Cardiac muscle cell (in vitro differentiated cells and primary cell): ENCODE data around the gene RASSF5. TPM values are rescaled to one million over a fixed set of nuclear protein-coding genes. Genes with fewer than 3 reads are reported as not detected.

Source experiments
- DNase-seq, 2 donors: peaks; one replicate each; pipeline versions ENCODE4 v3.0.0 to v3.0.0-alpha.2; 2010 to 2017; ENCODE audit warnings: low read depth in 1 of 2, low spot score in 1 of 2
- H3K27ac ChIP-seq: fragments of 200-600 bp; sonication (generic); 2 replicates; pipeline ENCODE4 v1.5.1; 2016
- H3K27me3 ChIP-seq: fragments of 200-600 bp; sonication (generic); 2 replicates; pipeline ENCODE4 v1.6.0; 2016; ENCODE audit warnings: control low read depth
- H3K36me3 ChIP-seq: fragments of 200-600 bp; sonication (generic); 2 replicates; pipeline ENCODE4 v1.5.1; 2016; ENCODE audit warnings: control low read depth
- H3K4me1 ChIP-seq: fragments of 200-600 bp; sonication (generic); 2 replicates; pipeline ENCODE4 v1.8.1; 2017; ENCODE audit warnings: low read depth, mild to moderate bottlenecking, mixed run types
- H3K4me3 ChIP-seq: fragments of 200-600 bp; sonication (generic); 2 replicates; pipeline ENCODE4 v1.5.1; 2016; ENCODE audit warnings: mild to moderate bottlenecking
- H3K9me3 ChIP-seq: fragments of 200-600 bp; sonication (generic); 2 replicates; pipeline ENCODE4 v1.5.1; 2017; ENCODE audit warnings: low read depth, mild to moderate bottlenecking, control low read depth
- CTCF ChIP-seq: IDR thresholded peaks from 2 replicates; pipeline ENCODE4 v1.5.1; 2012; ENCODE audit warnings: low read depth, mild to moderate bottlenecking, low read length
- polyA plus RNA-seq: library from polyadenylated mRNA; unstranded; fragments of >200 nt; fragmentation: Nextera tagmentation; extraction: Ambion mirVana; gene quantifications from 2 replicates; pipeline ENCODE4 v1.2.1, GENCODE V29; 2016
- total RNA-seq: library from RNA; depleted of rRNA; stranded (reverse); fragments of >200 nt; gene quantifications from 2 replicates; pipeline ENCODE4 v1.2.3, GENCODE V29; 2016

The RASSF5 gene
- total and polyA plus RNA-seq, 2 experiments from 2014 or later = 40.9 to 50.7 TPM

GRCh38 chr1:206526064-206526911 lies 19.0 kb downstream of the RASSF5 start:
- DNase-seq = no peak
- no peak for TF ChIP-seq CTCF

GRCh38 chr1:206529425-206529824 lies 22.1 kb downstream of the RASSF5 start:
- DNase-seq = no peak

More at GRCh38 chr1:206526064-206526911, 19.0 kb downstream of the RASSF5 start:
- Histone ChIP-seq H3K9me3 (no peaks in the 10 kb centered on the region), H3K36me3 (no peaks in the 10 kb centered on the region), H3K4me1 (peaks cover 22% of the 10 kb centered on the region), H3K27ac (peak overlapping the region; percentile 32), H3K4me3 (no peak overlapping the region), H3K27me3 (no peaks in the 10 kb centered on the region)

GRCh38 chr1:206532368-206532767 lies 25.0 kb downstream of the RASSF5 start:
- no peaks in the 10 kb centered on the region for H3K36me3 ChIP-seq
- no peak overlapping the region for H3K27ac ChIP-seq
- H3K4me1 ChIP-seq = peaks cover 3% of the 10 kb centered on the region
- TF ChIP-seq CTCF = no peak
- H3K9me3 ChIP-seq = no peaks in the 10 kb centered on the region
- no peak for DNase-seq
- H3K4me3 ChIP-seq = no peak overlapping the region
- no peaks in the 10 kb centered on the region for H3K27me3 ChIP-seq

More at GRCh38 chr1:206529425-206529824, 22.1 kb downstream of the RASSF5 start:
- H3K27me3 ChIP-seq = no peaks in the 10 kb centered on the region
- no peaks in the 10 kb centered on the region for H3K9me3 ChIP-seq
- H3K27ac ChIP-seq = no peak overlapping the region
- peaks cover 3% of the 10 kb centered on the region for H3K4me1 ChIP-seq
- H3K36me3 ChIP-seq = no peaks in the 10 kb centered on the region
- H3K4me3 ChIP-seq = no peak overlapping the region
- no peak for TF ChIP-seq CTCF

GRCh38 chr1:206534552-206534951 lies 27.2 kb downstream of the RASSF5 start:
- Histone ChIP-seq H3K4me1 (no peaks in the 10 kb centered on the region), H3K27ac (no peak overlapping the region), H3K4me3 (no peak overlapping the region), H3K27me3 (no peaks in the 10 kb centered on the region), H3K9me3 (no peaks in the 10 kb centered on the region), H3K36me3 (no peaks in the 10 kb centered on the region)
- no peak for TF ChIP-seq CTCF
- DNase-seq = no peak

GRCh38 chr1:206535853-206536188 lies 28.5 kb downstream of the RASSF5 start:
- H3K27me3 ChIP-seq = no peaks in the 10 kb centered on the region
- H3K36me3 ChIP-seq = no peaks in the 10 kb centered on the region
- H3K27ac ChIP-seq = no peak overlapping the region
- no peak for DNase-seq
- TF ChIP-seq CTCF = no peak
- H3K9me3 ChIP-seq = no peaks in the 10 kb centered on the region
- H3K4me1 ChIP-seq = no peaks in the 10 kb centered on the region
- no peak overlapping the region for H3K4me3 ChIP-seq
